Measurements from ENCODE around the gene PSME3IP1. TPM values are rescaled to one million over a fixed set of nuclear protein-coding genes. Genes with fewer than 3 reads are reported as not detected.

Gene PSME3IP1
- total and polyA plus RNA-seq, 2 of the 4 experiments (the other 2 are of a cell fraction) = 50.2 to 75.2 TPM

GRCh38 chr16:57147381-57148221 is 38.2 kb downstream of the PSME3IP1 start:
- H3K4me1 ChIP-seq (ENCODE audit: control insufficient read depth, insufficient read depth, low read length) = peaks cover 6% of the 10 kb centered on the region; the same call in 1 of the 2 replicates

More at GRCh38 chr16:57147381-57148221, 38.2 kb downstream of the PSME3IP1 start:
- dilution Hi-C loops (cut with HindIII; ENCODE audit: low sequenced_read_pairs, unreplicated experiment) = no loop called here
- no peak overlapping the region for H3K4me2 ChIP-seq (ENCODE audit: low read depth, low read length)
- ATAC-seq (ENCODE audit: low read depth) (peak; percentile 40), DNase-seq (peak; percentile 46)
- WGBS, 2 experiments (ENCODE audit: extremely low coverage in 2 of 2, insufficient read length in 1 of 2) = 7% methylated on average over 2 of the region's 14 CpGs; no CpG with 5 or more reads in 1 of the 2 experiments
- H4K91ac ChIP-seq (ENCODE audit: insufficient read depth, low read depth, low read length) = no peak overlapping the region
- peak; percentile 69; the same call in 1 of the 2 replicates for TF ChIP-seq MAZ (IDR thresholded peaks at IDR 0.05; ENCODE audit: borderline replicate concordance, low read depth, low read length)
- TF ChIP-seq BHLHE40 (IDR thresholded peaks at IDR 0.05; ENCODE audit: low read depth, low read length) = no peak
- H3K79me1 ChIP-seq (ENCODE audit: low read depth in 1 of 2, low read length in 2 of 2) = no peaks in the 10 kb centered on the region
- in situ Hi-C loops (cut with MboI; ENCODE audit: low sequenced_read_pairs) = no loop called here
- H2BK20ac ChIP-seq (ENCODE audit: low read depth, low read length) = no peak overlapping the region
- no peaks in the 10 kb centered on the region; the same call in 1 of the 2 replicates for H4K20me1 ChIP-seq (ENCODE audit: insufficient read depth, low read length)
- ChIA-PET CTCF (interaction anchor here (0.6 kb wide), 1 partner anchor 32 kb away, joined by 3 read pairs; no protein-coding TSS in a partner anchor), POLR2A (ENCODE audit: unreplicated experiment) (no interaction called here)
- H2AK9ac ChIP-seq (replicated peaks; ENCODE audit: low read depth, low read length, poor library complexity) = peak overlapping the region; percentile 23
- no peak overlapping the region for H2BK120ac ChIP-seq (ENCODE audit: low read depth, low read length)
- peaks cover 8% of the 10 kb centered on the region for H3K36me3 ChIP-seq (ENCODE audit: control insufficient read depth, insufficient read depth, low read length)
- H3K23ac ChIP-seq (ENCODE audit: low read depth, low read length) = no peak overlapping the region; the same call in 1 of the 2 replicates
- H3K56ac ChIP-seq (ENCODE audit: extremely low read depth, insufficient read depth, low read length) = no peak overlapping the region
- no peak overlapping the region for H4K5ac ChIP-seq (ENCODE audit: low read depth, low read length)
- no peak overlapping the region for H2BK15ac ChIP-seq (ENCODE audit: low read depth, low read length)
- no peak overlapping the region for H2AK5ac ChIP-seq (ENCODE audit: low read depth, low read length)
- intact Hi-C loops (cut with micrococcal nuclease) = no loop called here
- no peak overlapping the region for H4K8ac ChIP-seq (ENCODE audit: low read depth in 2 of 2, low read length in 2 of 2)
- no peak overlapping the region for H3K4ac ChIP-seq (ENCODE audit: low read depth, low read length)
- H2AFZ ChIP-seq (replicated peaks; ENCODE audit: low read length, poor library complexity) = peak overlapping the region; percentile 26
- H3K27ac ChIP-seq (ENCODE audit: insufficient read depth, low read length) = no peak overlapping the region
- no TSS peak for BruUV-seq (replicated peaks)
- H3K27me3 ChIP-seq (ENCODE audit: control insufficient read depth, insufficient read depth, low read length) = no peaks in the 10 kb centered on the region
- no peak overlapping the region for H3K14ac ChIP-seq (replicated peaks; ENCODE audit: low read depth, low read length)
- H3K4me3 ChIP-seq (ENCODE audit: insufficient read depth, low read depth, low read length) = no peak overlapping the region
- no peaks in the 10 kb centered on the region for H3K9me3 ChIP-seq (ENCODE audit: control insufficient read depth, insufficient read depth, low read length)
- H3K9me1 ChIP-seq (ENCODE audit: insufficient read depth, low read length) = peaks cover 29% of the 10 kb centered on the region
- no peak overlapping the region for H3K18ac ChIP-seq (ENCODE audit: low read depth, low read length)
- no peak overlapping the region for H3K9ac ChIP-seq (ENCODE audit: low read depth, low read length)
- H2BK5ac ChIP-seq (ENCODE audit: low read depth, low read length, poor library complexity, severe bottlenecking) = no peak overlapping the region
